GM21367 (cell line): ENCODE results near the gene RXFP2.

Experiments used
- ATAC-seq: cut with Tn5 transposase; IDR thresholded peaks from one replicate; pipeline ENCODE4 v1.9.1; 2021; ENCODE audit not compliant: unreplicated experiment

RXFP2 gene

GRCh38 chr13:31824705-31825517 lies 85.6 kb downstream of the RXFP2 start:
- no peak for ATAC-seq

DNA sequence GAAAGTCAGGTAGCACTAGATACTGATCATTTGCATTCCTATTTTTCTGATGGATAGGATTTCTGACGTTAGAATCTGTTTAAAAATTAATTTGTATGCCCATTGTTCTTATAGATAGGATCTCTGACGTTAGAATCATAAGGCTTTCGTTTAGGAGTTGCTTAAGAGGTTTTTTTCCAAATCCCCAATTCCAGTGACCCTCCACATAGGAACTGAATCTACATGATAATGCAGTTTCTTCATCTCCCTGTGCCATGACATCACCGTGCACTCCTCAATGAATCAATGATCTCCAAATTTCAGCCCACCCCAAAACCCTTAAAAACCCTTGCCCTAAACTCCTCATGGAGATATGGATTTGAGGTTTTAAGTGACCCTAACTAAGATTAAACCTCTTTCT lies 87.2 kb downstream of the RXFP2 start:
- ATAC-seq, result no peak

GRCh38 chr13:31827707-31828106 lies 88.4 kb downstream of the RXFP2 start:
- no peak for ATAC-seq

DNA sequence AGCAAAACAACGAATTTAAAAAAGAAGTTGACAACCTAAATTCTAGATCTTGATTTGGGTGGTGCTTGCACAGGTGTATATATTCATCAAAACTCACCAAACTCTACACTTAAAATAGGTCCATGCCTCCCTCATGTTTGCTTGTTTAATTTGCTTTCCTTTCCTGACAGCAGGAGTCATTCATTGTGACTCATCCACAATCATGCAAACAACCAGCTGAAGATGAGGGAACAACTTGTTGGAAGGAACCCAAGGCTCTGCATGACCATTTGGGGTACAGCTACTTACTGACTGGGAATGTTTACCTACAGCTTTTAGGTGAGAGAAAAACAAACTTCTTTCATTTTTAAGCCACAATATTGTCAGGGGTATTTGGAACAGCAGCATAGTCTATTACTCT lies 96.6 kb downstream of the RXFP2 start:
- no peak for ATAC-seq

GRCh38 chr13:31843044-31843443 lies 103.7 kb downstream of the RXFP2 start:
- ATAC-seq, result no peak

GRCh38 chr13:31846182-31846938 lies 107.0 kb downstream of the RXFP2 start:
- ATAC-seq, result peak; percentile 97

- no peak for ATAC-seq
These were observed 107.8 kb downstream of the RXFP2 start for GRCh38 chr13:31846961-31847752.

DNA sequence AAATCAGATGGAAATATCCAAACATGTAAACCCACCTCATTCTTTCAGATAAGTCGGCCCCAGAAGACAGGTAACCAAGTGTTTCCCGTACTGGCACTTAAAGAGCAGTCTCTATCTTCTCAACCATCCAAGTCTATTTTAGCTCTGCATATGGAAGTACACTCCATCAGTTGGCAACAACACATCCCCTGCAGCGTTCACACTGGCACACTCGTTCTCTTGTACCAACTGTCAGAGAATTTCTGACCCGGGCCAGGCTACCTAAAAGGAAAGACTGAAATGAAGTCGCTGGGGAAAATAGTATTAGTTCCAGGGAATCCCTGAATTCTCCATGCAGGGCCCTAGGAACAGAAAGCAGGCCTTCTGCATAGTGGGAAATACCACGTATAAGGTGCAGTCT lies 109.3 kb downstream of the RXFP2 start:
- no peak for ATAC-seq

DNA sequence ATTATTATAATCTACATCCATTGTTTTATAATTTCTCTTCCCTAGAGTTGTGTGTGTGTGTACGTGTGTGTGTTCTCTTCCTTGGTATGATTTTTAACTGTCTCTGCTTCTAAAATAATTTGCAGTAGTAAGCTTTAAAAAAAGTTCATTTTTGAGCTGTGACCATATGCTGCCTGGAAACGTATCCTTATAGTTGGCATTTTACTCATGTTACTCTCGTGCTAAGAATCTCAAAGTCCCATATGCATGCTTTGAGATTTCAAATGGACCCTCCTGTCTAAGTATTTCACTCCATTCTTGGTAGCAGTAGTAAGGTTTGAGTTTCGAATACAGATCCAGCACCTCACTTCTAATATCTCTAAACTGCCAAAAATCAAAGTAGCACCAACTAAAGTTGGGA lies 109.9 kb downstream of the RXFP2 start:
- ATAC-seq, result no peak

DNA sequence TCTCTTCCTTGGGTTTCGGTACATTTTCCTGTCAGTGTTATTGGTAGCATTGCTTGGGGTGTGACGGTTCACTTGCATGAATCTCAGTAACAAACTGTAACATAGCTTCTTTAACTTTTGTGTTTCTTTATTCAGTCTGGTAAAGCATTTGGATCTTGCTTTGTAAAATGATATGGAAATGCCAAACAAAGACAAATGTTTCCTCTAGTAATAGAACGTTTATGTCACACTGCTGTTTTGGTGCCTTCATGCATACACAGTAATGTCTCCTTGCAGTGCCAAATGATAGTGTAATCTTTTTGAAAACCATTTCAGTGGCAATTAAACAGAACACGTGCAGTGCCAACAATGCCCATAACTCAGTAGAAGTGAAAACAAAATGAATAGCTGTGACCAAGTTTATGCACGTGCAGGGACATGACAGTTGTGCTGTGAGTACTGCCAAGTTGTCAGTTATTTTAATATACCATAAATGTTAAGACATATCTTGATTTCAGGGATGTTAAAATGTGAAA lies 110.8 kb downstream of the RXFP2 start:
- no peak for ATAC-seq

- ATAC-seq, result no peak
These were observed 111.9 kb downstream of the RXFP2 start for GRCh38 chr13:31851216-31851615.
